Neuron (in vitro differentiated cells): ENCODE results near the gene HRAS.

Experiments
- H2AFZ ChIP-seq: one replicate; pipeline ENCODE4 v1.6.1; 2013; ENCODE audit warnings: low read depth, mild to moderate bottlenecking, inconsistent platforms, low read length, moderate library complexity
- H3K27me3 ChIP-seq: one replicate; pipeline ENCODE4 v1.6.1; 2013; ENCODE audit warnings: low read length; ENCODE audit not compliant: insufficient read depth
- H3K36me3 ChIP-seq: one replicate; pipeline ENCODE4 v1.6.1; 2013; ENCODE audit warnings: low read length; ENCODE audit not compliant: insufficient read depth
- H3K4me1 ChIP-seq: one replicate; pipeline ENCODE4 v1.6.1; 2013; ENCODE audit warnings: low read length; ENCODE audit not compliant: insufficient read depth
- H3K4me3 ChIP-seq: 2 replicates; pipeline ENCODE4 v1.5.1; 2013; ENCODE audit warnings: mild to moderate bottlenecking, low read length, moderate library complexity
- H3K9me3 ChIP-seq: one replicate; pipeline ENCODE4 v1.6.1; 2013; ENCODE audit warnings: low read length

HRAS gene

DNA sequence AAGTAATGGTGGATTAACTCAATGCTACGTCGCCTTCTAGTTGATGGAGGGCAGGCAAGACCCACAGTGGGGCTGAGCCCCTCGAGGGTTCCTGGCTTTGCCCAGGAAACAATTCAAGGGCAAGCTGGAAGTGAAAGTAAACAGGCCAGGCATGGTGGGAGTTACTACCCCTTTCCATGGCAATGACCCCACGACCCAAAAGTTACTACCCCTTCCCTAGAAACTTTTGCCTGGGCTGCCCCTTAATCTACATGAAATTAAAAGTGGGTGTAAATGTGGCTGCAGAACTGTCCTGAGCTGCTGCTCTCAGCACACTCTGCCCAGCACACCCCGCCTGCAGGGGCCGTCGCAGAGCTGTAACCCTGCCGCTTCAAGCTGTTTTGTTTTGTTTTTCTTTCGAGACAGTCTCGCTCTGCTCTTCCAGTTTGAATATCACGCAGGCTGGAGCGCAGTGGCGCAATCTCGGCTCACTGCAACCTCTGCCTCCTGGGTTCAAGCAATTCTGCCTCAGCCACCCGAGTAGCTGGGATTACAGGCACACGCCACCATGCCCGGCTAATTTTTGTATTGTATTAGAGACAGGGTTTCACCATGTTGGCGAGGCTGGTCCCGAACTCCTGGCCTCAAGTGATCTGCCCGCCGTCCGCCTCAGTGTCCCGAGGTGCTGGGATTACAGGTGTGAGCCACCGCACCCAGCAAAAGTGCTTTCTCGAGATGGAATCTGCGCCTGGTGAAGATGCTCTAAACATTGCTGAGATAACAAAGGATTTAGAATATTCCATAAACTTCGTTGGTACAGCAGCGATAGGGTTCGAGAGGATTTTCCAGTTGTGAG, 22.4 kb downstream of the HRAS start:
- no peak overlapping the region for H2AFZ ChIP-seq
- H3K27me3 ChIP-seq: no peaks in the 10 kb centered on the region
- H3K9me3 ChIP-seq: peaks cover 5% of the 10 kb centered on the region
- no peaks in the 10 kb centered on the region for H3K4me1 ChIP-seq
- peaks cover 19% of the 10 kb centered on the region for H3K36me3 ChIP-seq
- no peak overlapping the region for H3K4me3 ChIP-seq

DNA sequence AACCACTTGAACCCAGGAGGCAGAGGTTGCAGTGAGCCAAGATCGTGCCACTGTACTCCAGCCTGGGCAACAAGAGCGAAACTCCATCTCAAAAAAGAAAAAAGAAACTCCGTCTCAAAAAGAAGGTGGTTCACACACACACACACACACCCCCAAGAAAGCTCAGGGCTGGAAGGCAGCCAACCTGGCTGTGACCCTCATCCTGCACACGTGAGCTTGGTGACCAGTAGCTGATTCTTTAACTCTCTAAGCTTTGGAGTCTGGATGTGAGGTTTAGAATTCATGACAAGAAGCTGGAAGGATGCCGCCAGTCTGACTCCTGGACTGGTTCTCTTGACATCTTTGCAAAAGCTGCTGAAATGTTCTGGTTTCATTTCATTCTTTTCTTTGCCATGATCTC, 26.4 kb downstream of the HRAS start:
- H3K4me3 ChIP-seq: no peak overlapping the region
- peaks cover 10% of the 10 kb centered on the region for H3K36me3 ChIP-seq
- H3K9me3 ChIP-seq: no peaks in the 10 kb centered on the region
- H3K27me3 ChIP-seq: no peaks in the 10 kb centered on the region
- H2AFZ ChIP-seq: no peak overlapping the region
- peaks cover 10% of the 10 kb centered on the region for H3K4me1 ChIP-seq

DNA sequence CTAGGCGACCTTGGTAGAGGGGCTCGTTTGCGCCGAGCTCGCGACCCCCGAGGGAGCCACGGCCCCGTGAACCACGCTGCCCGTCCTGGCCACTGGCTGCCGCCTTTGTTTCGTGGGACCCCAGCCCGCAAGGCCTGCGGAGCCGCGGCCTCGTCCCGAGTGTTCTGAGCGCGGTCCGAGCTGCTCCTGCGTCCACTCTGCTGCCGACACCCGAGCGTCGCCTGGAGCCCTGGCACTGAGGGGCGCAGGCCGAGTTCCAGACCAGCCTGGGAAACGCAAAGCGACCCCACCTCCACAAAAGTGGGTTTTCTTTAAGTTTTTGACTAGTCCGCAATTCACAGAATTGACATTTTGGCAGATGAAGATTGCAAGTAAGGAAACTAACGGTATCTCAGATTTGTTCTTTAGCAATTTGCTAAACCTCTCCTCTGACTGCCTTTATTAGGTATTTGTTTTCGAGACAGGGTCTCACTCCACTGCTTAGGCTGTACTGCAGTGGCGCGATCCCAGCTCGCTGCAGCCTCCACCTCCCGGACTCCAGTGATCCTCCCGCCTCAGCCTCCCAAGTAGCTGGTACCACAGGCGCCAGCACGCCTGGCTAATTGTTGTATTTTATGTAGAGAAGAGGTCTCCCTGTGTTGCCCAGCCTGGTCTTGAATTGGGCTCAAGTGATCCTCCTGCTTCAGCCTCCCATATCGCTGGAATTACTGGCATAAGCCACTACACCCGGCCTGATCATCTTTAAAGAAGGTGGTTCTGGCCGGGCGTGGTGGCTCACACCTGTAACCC, 27.5 kb downstream of the HRAS start:
- H3K36me3 ChIP-seq: peaks cover 10% of the 10 kb centered on the region
- H3K4me3 ChIP-seq: peak overlapping the region; percentile 92
- no peaks in the 10 kb centered on the region for H3K27me3 ChIP-seq
- peak overlapping the region; percentile 87 for H2AFZ ChIP-seq
- H3K4me1 ChIP-seq: peaks cover 10% of the 10 kb centered on the region
- no peaks in the 10 kb centered on the region for H3K9me3 ChIP-seq

DNA sequence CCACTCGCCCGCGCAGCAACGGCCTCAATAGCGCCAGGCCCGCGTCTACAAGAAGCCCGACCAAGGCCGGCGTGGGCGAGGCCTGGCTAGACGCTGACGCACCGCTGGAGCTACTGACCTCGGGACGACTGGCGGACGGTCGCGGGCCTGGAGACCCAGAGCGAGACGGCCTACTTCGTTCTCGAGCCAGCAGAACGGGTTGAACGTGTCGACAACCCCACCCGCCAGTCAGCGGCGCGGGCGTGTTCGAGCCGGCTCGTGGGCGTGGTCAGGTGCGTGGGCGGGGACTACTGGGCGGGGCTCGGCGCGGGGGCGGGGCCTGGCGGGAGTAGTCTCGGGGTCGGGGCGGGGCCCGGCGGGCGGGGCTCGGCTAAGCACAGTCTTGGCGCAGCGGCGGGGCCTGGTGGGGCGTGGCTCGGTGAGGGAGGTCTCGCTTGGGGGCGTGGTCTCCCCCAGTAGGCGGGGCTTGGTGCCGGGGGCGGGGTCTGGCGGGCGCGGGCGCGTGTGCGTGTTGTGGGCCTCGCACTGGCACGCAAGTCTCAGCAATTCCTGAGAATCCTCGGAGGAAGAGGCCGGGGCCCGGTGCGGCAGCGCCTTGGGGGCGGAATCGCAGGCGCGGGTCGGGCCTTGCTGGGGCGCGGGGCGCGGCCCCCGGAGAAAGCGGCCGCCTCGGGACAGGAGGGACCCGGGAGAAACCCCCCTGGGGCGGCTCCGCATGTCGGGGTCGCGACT, 28.2 kb downstream of the HRAS start, which contains the start of gene RNH1:
TSS of gene RNH1 (minus strand) at position 248 of the 732 bp plus-strand sequence. CDS start 5,080 bp downstream, outside the sequence.
- Histone ChIP-seq H2AFZ (peak within 1 kb of the TSS; percentile 87), H3K27me3 (no peaks in the 10 kb centered on the region), H3K36me3 (peaks cover 10% of the 10 kb centered on the region), H3K9me3 (no peaks in the 10 kb centered on the region), H3K4me3 (peak within 1 kb of the TSS; percentile 92), H3K4me1 (peaks cover 10% of the 10 kb centered on the region)

DNA sequence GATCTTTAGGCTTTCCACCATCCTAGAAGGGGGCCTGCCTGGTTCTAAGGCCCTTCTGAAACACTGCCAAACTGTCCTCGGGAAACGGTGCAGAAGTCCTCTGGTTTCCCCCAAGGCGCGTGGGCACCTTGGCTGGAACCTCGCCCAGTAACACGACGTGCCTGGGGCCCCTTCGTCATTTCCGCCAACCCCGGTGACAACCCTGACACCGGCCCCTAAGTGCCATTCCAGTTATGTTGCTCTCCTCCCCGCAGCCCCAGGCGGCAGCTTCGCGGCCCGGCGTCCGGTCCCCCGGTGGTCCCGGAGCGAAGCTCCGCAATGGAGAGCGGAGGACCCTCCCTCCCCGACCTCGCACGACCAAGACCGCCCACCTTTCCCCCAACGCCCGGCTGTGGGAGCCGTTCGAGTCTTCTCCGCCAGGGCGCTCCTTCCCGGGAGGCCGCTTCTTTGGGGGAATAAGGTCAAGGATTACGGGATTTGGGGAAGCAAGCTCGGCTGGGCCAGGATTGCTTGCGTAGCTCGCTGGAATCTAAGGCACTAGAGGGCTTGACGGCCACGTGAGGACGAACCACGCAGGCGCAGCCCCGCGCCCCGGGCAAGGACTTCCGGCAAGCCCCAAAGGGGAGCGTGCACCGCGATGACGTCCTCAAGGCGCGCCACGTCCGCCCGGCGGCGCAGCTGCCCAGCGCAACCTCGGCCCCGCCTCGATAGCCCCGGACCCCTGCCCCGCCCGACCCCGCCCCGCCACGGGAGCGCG, 29.0 kb downstream of the HRAS start:
- H3K4me3 ChIP-seq: peak overlapping the region; percentile 92
- no peaks in the 10 kb centered on the region for H3K9me3 ChIP-seq
- H3K36me3 ChIP-seq: peaks cover 14% of the 10 kb centered on the region
- H2AFZ ChIP-seq: peak overlapping the region; percentile 66
- H3K4me1 ChIP-seq: peaks cover 10% of the 10 kb centered on the region
- H3K27me3 ChIP-seq: no peaks in the 10 kb centered on the region

DNA sequence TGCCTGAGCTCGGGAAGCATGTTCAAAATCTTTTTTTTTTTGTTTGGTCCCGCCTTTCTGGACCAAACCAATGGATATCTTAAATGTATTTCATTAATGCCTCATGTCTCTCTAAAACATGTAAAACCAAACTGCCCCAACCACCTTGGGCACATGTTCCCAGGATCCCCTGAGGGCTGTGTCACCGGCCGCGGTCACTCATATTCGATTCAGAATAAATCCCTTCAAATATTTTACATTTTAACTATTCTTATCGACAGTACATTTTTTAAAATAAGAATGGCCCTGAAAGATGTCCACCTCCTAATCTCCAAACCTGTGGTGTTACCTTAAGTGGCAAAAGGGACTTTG, 30.4 kb downstream of the HRAS start:
- Histone ChIP-seq H3K36me3 (peaks cover 25% of the 10 kb centered on the region), H3K4me1 (peaks cover 10% of the 10 kb centered on the region), H3K9me3 (no peaks in the 10 kb centered on the region), H3K4me3 (no peak overlapping the region), H2AFZ (no peak overlapping the region), H3K27me3 (no peaks in the 10 kb centered on the region)

DNA sequence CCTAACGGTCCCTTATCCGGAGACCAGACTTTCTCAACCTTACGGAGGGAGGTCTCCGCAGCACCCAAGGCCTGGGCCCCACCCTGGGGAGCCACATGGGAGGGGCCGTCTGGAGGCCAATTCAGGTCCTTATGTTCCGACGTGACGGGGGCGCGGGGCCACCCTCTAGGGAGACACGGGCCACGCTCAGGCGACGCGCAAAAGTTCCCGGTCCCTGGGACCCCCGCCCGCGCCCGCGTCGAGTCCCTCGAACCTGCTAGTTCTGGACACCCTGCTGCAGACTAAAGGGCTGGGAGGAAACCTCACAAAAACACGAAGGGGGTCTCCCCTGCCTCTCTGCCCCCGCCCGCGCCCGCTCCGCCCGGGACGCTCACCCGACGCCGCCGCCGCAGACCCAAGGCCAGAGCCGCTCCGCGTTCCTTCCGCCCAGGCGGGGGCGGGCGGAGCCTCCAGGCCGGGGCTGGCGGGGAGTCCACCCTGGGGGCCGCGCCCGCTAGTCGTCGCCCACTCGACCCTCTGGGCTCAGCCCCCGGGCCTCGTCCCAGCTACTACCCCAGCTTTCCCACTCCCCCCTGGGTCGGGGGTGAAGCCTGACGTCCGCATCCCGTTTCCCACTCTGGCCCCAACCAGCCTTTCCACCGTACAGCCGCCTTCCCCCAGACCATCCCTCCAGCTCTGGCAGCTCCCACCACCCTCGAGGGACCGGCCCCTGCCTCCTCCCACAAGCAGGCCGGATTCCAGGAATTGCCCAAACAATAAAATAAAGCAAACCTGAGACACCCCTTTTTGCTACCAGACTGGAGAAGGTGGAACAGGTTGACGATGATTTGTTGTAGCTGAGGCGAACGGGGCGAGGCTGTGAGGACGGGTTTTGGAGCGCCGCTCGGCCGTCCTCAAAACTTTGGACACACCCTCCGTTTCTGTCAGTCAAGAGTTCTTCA, 31.1 kb downstream of the HRAS start:
- no peak overlapping the region for H2AFZ ChIP-seq
- peaks cover 10% of the 10 kb centered on the region for H3K4me1 ChIP-seq
- no peaks in the 10 kb centered on the region for H3K9me3 ChIP-seq
- peaks cover 28% of the 10 kb centered on the region for H3K36me3 ChIP-seq
- no peak overlapping the region for H3K4me3 ChIP-seq
- H3K27me3 ChIP-seq: no peaks in the 10 kb centered on the region

DNA sequence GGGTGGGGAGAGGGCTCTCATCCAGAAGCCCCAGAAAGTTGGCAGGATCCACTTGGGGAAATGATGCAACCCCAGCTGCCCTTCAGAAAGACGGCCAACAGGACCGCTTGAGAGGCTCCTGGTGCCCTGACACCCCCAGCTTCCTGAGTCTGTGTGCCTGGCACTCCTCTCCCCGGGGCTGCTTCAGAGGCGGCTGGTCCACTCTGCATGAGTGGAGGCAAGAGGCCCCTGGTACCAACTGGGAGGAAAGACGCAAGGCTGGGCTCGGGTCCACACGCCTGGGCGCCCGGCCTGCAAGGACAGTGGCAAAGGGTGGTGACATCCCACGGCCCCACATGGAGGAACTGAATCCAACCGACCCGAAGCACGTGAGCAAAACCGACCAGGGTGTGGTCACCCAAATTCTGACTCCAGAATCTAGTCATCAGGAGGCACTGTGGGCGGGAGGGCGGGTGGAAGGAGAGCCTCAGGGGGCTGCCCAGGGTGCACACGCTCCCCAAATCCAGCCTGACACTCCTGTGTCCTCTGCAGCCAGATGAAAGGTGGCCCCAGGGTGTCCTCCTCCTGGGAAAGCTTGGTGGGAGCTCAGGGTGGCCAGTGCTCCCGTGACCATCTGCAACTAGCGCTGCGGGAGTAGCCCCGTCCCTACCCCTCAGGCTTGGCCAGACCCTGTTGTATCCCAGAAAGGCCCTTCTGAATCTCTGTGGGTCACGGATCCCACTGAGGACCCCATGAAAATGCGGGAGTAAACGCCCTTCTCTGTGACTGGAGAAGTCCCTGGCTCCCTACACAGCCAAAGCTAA, 32.0 kb downstream of the HRAS start:
- Histone ChIP-seq H3K36me3 (peaks cover 33% of the 10 kb centered on the region), H2AFZ (no peak overlapping the region), H3K27me3 (no peaks in the 10 kb centered on the region), H3K9me3 (no peaks in the 10 kb centered on the region), H3K4me3 (no peak overlapping the region), H3K4me1 (peaks cover 10% of the 10 kb centered on the region)

DNA sequence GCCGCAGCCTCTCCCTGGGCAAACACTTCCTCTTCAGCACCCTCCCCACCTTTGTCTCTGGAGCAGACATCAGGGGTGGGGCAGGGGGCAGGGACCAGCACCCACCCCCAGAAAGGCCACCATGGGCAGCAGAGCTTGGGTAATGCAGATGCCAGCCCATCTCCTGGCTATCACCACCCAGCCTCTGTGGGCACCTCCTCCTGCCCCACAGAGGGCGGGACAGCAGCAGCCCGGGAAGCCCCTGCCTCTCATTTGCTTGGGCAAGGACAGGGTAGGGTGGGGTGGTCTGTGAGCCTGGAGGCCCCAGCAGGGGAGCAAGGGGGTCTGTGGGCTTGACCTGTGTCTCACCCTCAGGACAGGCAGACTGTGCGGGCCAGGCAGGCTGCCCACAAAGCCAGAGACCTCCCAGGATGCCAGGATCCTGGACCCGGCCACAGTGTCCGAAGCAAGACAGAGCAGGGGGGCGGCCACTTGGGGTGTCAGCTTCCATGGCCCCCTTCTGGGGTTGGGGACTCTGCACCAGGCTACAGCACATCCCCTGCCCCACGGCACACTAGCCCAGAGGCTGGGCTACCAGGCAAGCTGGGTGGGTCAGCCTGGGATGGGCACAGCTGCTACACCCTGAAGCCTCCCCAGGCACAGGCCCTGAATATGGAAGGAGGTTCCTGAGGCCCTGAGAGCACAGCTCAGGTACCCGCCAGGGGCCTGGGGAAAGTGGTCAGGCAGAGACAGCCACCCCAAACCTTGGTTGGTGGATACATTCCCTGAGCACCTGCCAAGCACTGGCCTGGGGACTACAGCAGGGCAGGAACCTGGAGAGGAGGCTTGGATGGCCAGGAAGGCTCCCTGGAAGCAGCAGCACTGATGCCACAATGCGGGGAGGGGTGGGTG, 32.8 kb downstream of the HRAS start:
- H3K27me3 ChIP-seq: no peaks in the 10 kb centered on the region
- H2AFZ ChIP-seq: no peak overlapping the region
- H3K4me1 ChIP-seq: peaks cover 10% of the 10 kb centered on the region
- peaks cover 41% of the 10 kb centered on the region for H3K36me3 ChIP-seq
- H3K9me3 ChIP-seq: peaks cover 2% of the 10 kb centered on the region
- H3K4me3 ChIP-seq: no peak overlapping the region

DNA sequence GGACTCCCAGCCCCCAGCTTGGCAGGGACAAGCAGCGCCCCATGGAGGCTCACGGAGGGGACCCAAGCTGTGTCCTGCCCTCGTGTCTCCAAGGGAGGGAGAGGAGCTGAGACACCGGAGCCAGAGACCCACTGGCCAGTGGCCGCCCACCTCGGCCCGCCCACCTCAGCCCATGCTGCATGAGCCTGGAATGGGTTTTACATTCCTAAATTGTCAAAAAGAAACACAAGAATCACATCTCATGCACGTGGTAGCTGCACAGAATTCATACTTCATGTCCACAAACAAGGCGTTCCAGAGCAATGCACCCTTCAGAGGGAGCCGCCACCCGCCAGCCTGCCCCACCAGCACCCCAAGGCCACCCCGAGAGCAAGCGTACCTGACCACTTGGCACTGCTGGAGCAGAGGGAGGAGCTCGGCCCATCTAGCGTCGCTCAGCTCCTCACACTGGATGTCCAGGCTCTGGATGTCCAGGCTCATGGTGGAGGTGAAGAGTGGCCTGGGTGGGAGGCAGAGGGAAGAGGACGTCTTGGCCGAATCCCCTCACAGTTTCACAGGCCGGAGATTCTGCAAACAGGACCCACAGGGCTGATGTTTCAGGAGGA, 33.6 kb downstream of the HRAS start:
- Histone ChIP-seq H2AFZ (no peak overlapping the region), H3K36me3 (peaks cover 49% of the 10 kb centered on the region), H3K9me3 (peaks cover 3% of the 10 kb centered on the region), H3K27me3 (no peaks in the 10 kb centered on the region), H3K4me3 (no peak overlapping the region), H3K4me1 (peaks cover 10% of the 10 kb centered on the region)
